ENCODE results near the gene PRDM15.

The PRDM15 gene

DNA sequence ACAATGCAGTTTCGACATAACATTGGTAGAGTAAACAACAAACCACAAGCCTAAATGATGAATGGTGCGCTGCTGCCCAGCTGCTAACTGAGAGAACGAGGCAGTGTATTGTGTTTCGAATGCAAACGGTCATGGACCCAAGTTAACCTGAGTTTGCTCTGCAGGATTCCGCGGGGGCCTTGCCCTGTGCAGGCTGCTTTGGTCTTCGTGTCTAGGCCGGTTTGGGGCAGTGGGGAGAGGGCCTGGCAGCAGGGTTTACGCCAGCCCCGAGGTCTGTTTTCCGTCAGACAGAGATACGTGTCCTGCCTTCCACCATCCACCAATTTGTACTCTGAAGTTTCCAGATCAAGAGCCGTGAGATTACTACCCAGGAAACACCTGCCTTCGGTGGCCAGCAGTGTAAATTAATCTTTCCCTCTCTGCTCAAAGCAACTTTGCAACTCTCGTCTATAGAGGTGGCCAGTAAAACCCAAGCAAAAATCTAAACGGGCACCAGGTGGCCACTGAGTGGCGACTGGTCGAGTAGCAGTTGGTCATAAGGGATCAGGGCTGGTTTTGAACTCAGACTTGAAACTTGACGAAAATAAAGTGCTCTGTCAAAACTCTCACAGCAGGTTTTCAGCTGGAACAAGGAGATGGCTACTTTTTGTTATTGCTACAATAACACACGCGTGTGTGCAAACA, 6.3 kb upstream of the PRDM15 start:
- peak overlapping the region; percentile 51; the same call in 1 of the 2 replicates for H3K27ac ChIP-seq (ENCODE audit: low read length)
- no peaks in the 10 kb centered on the region for H3K27me3 ChIP-seq (replicated peaks; ENCODE audit: insufficient read depth, low read length)
- peak; percentile 56 for DNase-seq
- TF ChIP-seq EZH2phosphoT487 (IDR thresholded peaks at IDR 0.05; ENCODE audit: low read length) (no peak), EZH2 (optimal IDR thresholded peaks at IDR 0.05; ENCODE audit: low read depth, low read length) (no peak)
- TF ChIP-seq, protein P1, sequence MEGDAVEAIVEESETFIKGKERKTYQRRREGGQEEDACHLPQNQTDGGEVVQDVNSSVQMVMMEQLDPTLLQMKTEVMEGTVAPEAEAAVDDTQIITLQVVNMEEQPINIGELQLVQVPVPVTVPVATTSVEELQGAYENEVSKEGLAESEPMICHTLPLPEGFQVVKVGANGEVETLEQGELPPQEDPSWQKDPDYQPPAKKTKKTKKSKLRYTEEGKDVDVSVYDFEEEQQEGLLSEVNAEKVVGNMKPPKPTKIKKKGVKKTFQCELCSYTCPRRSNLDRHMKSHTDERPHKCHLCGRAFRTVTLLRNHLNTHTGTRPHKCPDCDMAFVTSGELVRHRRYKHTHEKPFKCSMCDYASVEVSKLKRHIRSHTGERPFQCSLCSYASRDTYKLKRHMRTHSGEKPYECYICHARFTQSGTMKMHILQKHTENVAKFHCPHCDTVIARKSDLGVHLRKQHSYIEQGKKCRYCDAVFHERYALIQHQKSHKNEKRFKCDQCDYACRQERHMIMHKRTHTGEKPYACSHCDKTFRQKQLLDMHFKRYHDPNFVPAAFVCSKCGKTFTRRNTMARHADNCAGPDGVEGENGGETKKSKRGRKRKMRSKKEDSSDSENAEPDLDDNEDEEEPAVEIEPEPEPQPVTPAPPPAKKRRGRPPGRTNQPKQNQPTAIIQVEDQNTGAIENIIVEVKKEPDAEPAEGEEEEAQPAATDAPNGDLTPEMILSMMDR (IDR thresholded peaks at IDR 0.05; ENCODE audit: low read length) = peak; percentile 35
- H3K4me3 ChIP-seq (ENCODE audit: low read length) = no peak overlapping the region
- H3K79me2 ChIP-seq (ENCODE audit: low read length) = no peaks in the 10 kb centered on the region
- no peaks in the 10 kb centered on the region for H3K36me3 ChIP-seq (replicated peaks; ENCODE audit: insufficient read depth, low read length)
- no peak overlapping the region; the same call in 1 of the 2 replicates for H3K9ac ChIP-seq (ENCODE audit: low read length)
- 0 out of 2 replicates have a peak, but pooled peaks cover 3% of the 10 kb centered on the region for H3K4me1 ChIP-seq (ENCODE audit: low read length)
- no peak overlapping the region for H2AFZ ChIP-seq (ENCODE audit: low read length)
- no peaks in the 10 kb centered on the region for H4K20me1 ChIP-seq (ENCODE audit: insufficient read depth, low read length)
- H3K9me2 ChIP-seq (replicated peaks; ENCODE audit: insufficient read depth, low read length) = no peaks in the 10 kb centered on the region
- no peaks in the 10 kb centered on the region for H3K9me3 ChIP-seq (replicated peaks; ENCODE audit: insufficient read depth, low read length)
- peak overlapping the region; percentile 23 for H3K4me2 ChIP-seq (ENCODE audit: low read depth, low read length)
- H3F3A ChIP-seq (ENCODE audit: insufficient read depth, low read length) = no peaks in the 10 kb centered on the region

DNA sequence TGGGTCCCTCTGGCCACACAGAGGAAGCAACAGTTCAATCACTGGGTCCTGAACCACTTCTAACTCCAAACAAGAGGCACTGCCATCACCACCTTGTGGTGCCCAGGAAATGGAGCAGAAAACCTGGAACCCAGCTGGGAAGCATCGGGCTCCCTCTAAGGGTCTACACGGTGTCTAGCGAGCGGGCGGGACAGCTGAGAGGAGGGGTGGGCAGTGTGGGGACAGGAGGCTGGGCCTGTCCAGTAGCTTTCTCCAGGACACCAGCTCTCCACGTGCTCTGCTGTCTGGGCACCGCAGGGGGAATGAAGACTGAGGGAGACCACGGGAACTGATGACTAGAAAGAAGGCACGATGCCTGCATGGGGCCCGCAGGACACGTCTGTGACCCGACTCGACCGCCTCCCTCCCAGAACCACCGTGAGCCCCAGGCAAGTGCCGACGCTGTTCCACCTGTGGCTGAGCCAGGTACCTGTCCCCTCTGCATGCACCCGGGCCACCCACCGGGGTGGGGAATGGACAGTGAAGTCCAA, 5.4 kb upstream of the PRDM15 start:
- Histone ChIP-seq H3F3A (ENCODE audit: insufficient read depth, low read length) (no peaks in the 10 kb centered on the region), H3K27ac (ENCODE audit: low read length) (no peak overlapping the region; the same call in 1 of the 2 replicates), H3K4me1 (ENCODE audit: low read length) (0 out of 2 replicates have a peak, but pooled peaks cover 3% of the 10 kb centered on the region), H3K4me2 (ENCODE audit: low read depth, low read length) (no peak overlapping the region), H3K9me2 (replicated peaks; ENCODE audit: insufficient read depth, low read length) (no peaks in the 10 kb centered on the region), H3K79me2 (ENCODE audit: low read length) (no peaks in the 10 kb centered on the region), H4K20me1 (ENCODE audit: insufficient read depth, low read length) (no peaks in the 10 kb centered on the region), H3K9me3 (replicated peaks; ENCODE audit: insufficient read depth, low read length) (no peaks in the 10 kb centered on the region), H3K36me3 (replicated peaks; ENCODE audit: insufficient read depth, low read length) (no peaks in the 10 kb centered on the region), H3K9ac (ENCODE audit: low read length) (no peak overlapping the region), H3K27me3 (replicated peaks; ENCODE audit: insufficient read depth, low read length) (no peaks in the 10 kb centered on the region), H2AFZ (ENCODE audit: low read length) (no peak overlapping the region), H3K4me3 (ENCODE audit: low read length) (no peak overlapping the region)
- no peak for DNase-seq
- TF ChIP-seq EZH2 (optimal IDR thresholded peaks at IDR 0.05; ENCODE audit: low read depth, low read length) = no peak
- no peak for TF ChIP-seq EZH2phosphoT487 (IDR thresholded peaks at IDR 0.05; ENCODE audit: low read length)
- TF ChIP-seq, protein P1 (IDR thresholded peaks at IDR 0.05; ENCODE audit: low read length) = no peak

DNA sequence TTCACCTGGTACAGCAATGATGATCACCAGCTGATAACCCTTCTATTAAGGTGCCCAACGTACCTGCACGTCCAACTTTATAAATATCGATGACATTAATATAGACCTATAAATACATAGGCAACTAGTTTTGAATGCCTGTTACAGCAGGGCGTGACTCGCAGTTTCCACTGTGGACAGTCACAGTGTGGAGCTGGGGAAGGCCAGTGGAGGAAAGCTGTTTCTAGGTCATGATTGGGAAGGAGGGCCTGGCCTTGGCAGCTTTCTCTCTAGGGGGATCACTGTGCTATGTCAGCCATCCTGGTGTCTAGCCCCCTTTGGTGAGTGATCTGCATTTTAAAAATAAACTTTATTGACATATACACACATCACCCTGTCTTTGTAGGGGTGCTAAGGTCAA, 4.4 kb upstream of the PRDM15 start:
- TF ChIP-seq, protein P1 (IDR thresholded peaks at IDR 0.05; ENCODE audit: low read length) = no peak
- TF ChIP-seq EZH2 (optimal IDR thresholded peaks at IDR 0.05; ENCODE audit: low read depth, low read length) = no peak
- TF ChIP-seq EZH2phosphoT487 (IDR thresholded peaks at IDR 0.05; ENCODE audit: low read length) = no peak
- Histone ChIP-seq H3K27ac (ENCODE audit: low read length) (no peak overlapping the region), H4K20me1 (ENCODE audit: insufficient read depth, low read length) (no peaks in the 10 kb centered on the region), H3K4me1 (ENCODE audit: low read length) (0 out of 2 replicates have a peak, but pooled peaks cover 3% of the 10 kb centered on the region), H3K9me2 (replicated peaks; ENCODE audit: insufficient read depth, low read length) (no peaks in the 10 kb centered on the region), H3K79me2 (ENCODE audit: low read length) (no peaks in the 10 kb centered on the region; the same call in 1 of the 2 replicates), H3K4me3 (ENCODE audit: low read length) (no peak overlapping the region), H3K27me3 (replicated peaks; ENCODE audit: insufficient read depth, low read length) (no peaks in the 10 kb centered on the region), H2AFZ (ENCODE audit: low read length) (no peak overlapping the region), H3K9me3 (replicated peaks; ENCODE audit: insufficient read depth, low read length) (no peaks in the 10 kb centered on the region), H3K36me3 (replicated peaks; ENCODE audit: insufficient read depth, low read length) (no peaks in the 10 kb centered on the region), H3K4me2 (ENCODE audit: low read depth, low read length) (no peak overlapping the region), H3K9ac (ENCODE audit: low read length) (no peak overlapping the region), H3F3A (ENCODE audit: insufficient read depth, low read length) (no peaks in the 10 kb centered on the region)
- no peak for DNase-seq
